OCI-LY7 (cell line): Measurements from ENCODE around the gene AKT3.

Experiments
- EZH2phosphoT487 ChIP-seq: fragments of 200-600 bp; sonication (generic); IDR thresholded peaks from 2 replicates; pipeline ENCODE4 v1.6.1; 2018; ENCODE audit warnings: low read depth, borderline replicate concordance, mild to moderate bottlenecking, mixed run types, antibody characterized with exemption, low read length, moderate library complexity, mixed read lengths
- TF ChIP-seq, protein P1 (sequence below): fragments of 200-600 bp; sonication (generic); conservative IDR thresholded peaks from 2 replicates; pipeline ENCODE4 v1.5.1; 2014; ENCODE audit warnings: mild to moderate bottlenecking, antibody characterized with exemption, low read length, moderate library complexity, mixed read lengths

DNA sequence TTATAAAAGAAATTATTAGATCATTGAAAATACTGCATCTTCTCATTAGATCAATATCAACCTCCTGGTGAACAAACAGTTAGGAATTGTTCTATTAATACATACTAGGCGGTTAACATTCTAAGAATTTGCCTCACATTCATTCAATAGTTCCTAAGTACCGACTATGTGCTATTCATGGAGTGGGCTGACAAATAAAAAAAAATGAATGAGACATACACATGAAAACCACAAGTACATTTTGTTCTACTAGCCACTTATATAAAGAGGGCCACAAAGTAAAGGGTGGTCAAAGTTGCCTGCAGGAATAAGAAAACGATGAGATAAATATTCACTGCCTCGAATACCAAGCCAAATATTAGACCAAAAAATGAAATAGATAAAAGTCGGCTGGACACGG lies 299.8 kb downstream of the AKT3 start:
- TF ChIP-seq, protein P1, sequence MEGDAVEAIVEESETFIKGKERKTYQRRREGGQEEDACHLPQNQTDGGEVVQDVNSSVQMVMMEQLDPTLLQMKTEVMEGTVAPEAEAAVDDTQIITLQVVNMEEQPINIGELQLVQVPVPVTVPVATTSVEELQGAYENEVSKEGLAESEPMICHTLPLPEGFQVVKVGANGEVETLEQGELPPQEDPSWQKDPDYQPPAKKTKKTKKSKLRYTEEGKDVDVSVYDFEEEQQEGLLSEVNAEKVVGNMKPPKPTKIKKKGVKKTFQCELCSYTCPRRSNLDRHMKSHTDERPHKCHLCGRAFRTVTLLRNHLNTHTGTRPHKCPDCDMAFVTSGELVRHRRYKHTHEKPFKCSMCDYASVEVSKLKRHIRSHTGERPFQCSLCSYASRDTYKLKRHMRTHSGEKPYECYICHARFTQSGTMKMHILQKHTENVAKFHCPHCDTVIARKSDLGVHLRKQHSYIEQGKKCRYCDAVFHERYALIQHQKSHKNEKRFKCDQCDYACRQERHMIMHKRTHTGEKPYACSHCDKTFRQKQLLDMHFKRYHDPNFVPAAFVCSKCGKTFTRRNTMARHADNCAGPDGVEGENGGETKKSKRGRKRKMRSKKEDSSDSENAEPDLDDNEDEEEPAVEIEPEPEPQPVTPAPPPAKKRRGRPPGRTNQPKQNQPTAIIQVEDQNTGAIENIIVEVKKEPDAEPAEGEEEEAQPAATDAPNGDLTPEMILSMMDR: no peak
- TF ChIP-seq EZH2phosphoT487: no peak
